ENCODE data around the gene TAF13.

DNA sequence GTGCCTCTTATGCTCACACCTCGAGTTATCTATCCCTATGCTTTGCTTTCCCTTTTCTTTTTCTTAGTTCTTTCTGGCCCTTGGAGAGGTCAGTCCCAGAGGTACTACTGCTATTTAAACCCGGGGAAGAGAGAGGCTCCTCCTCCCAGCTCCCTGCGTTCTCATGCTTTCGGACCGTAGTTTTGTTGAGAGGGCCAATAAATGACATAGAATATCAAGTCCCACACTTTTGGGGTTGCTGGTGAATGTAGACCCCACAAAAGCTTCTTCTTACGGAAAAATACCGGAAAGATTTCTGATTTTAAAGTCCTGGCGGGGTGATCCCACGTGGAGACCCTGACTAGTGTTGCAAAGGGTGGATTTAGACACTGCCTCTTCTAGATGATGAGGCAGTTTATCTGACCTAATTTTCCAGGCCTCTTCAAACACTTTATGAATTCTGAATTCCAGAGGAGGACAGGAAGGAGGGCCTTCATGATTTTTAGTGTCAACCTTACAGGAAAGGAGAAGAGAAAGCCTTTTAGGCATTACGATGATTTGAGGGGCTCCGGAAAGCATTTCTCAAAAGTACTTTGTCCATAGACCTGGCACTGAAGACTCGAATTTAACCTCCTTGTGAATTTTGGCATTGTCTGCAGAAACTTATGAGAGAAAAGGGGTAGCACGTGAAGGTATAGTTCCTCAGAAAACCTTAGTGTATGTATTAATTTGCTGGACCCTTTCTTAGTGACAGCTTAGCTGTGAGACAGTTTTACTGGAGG, 15.5 kb upstream of the TAF13 start:
- TF ChIP-seq, protein P1, sequence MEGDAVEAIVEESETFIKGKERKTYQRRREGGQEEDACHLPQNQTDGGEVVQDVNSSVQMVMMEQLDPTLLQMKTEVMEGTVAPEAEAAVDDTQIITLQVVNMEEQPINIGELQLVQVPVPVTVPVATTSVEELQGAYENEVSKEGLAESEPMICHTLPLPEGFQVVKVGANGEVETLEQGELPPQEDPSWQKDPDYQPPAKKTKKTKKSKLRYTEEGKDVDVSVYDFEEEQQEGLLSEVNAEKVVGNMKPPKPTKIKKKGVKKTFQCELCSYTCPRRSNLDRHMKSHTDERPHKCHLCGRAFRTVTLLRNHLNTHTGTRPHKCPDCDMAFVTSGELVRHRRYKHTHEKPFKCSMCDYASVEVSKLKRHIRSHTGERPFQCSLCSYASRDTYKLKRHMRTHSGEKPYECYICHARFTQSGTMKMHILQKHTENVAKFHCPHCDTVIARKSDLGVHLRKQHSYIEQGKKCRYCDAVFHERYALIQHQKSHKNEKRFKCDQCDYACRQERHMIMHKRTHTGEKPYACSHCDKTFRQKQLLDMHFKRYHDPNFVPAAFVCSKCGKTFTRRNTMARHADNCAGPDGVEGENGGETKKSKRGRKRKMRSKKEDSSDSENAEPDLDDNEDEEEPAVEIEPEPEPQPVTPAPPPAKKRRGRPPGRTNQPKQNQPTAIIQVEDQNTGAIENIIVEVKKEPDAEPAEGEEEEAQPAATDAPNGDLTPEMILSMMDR (conservative IDR thresholded peaks at IDR 0.05; ENCODE audit: low read depth, low read length): no peak
- TF ChIP-seq EZH2 (IDR thresholded peaks at IDR 0.05; ENCODE audit: borderline replicate concordance, low read depth, low read length, poor library complexity, severe bottlenecking): no peak
